ENCODE results near the gene GAR1. TPM values are rescaled to one million over a fixed set of nuclear protein-coding genes. Genes with fewer than 3 reads are reported as not detected.
"Not testable (repeated sequence)": the region's sequence is repeated elsewhere in the genome, so short reads cannot be mapped to it uniquely, and the experiment has no call there.

Gene GAR1
- total RNA-seq, 1 donor = 1.6 TPM

GRCh38 chr4:109836985-109837384 is 21.4 kb downstream of the GAR1 start:
- DNase-seq (ENCODE audit: low read depth in 2 of 3, low spot score in 2 of 3) = no peak

- DNase-seq (ENCODE audit: low read depth in 2 of 3, low spot score in 2 of 3) = no peak
Observed at GRCh38 chr4:109846395-109847098, 31.0 kb downstream of the GAR1 start.

- DNase-seq (ENCODE audit: low read depth in 2 of 3, low spot score in 2 of 3) = no peak
Observed at GRCh38 chr4:109847896-109848442, 32.4 kb downstream of the GAR1 start, which contains the start of gene LRIT3. Gene LRIT3, plus strand, starts transcription at chr4:109848107. Its CDS starts 95 bp downstream, at chr4:109848202.

GRCh38 chr4:109848501-109848900 is 32.9 kb downstream of the GAR1 start:
- DNase-seq (ENCODE audit: low read depth in 2 of 3, low spot score in 2 of 3) = no peak

- DNase-seq (ENCODE audit: low read depth in 2 of 3, low spot score in 2 of 3) = no peak
Observed at GRCh38 chr4:109850601-109851000, 35.0 kb downstream of the GAR1 start.

- DNase-seq (ENCODE audit: low read depth in 2 of 3, low spot score in 2 of 3) = not testable (repeated sequence)
Observed at GRCh38 chr4:109859426-109860300, 44.1 kb downstream of the GAR1 start.

- DNase-seq (ENCODE audit: low read depth in 2 of 3, low spot score in 2 of 3) = no peak
Observed at GRCh38 chr4:109861271-109861670, 45.7 kb downstream of the GAR1 start.

- no peak for DNase-seq (ENCODE audit: low read depth in 2 of 3, low spot score in 2 of 3)
Observed at GRCh38 chr4:109861916-109862511, 46.5 kb downstream of the GAR1 start.

GRCh38 chr4:109864134-109864533 is 48.6 kb downstream of the GAR1 start:
- DNase-seq (ENCODE audit: low read depth in 2 of 3, low spot score in 2 of 3) = no peak

- DNase-seq (ENCODE audit: low read depth in 2 of 3, low spot score in 2 of 3) = no peak
Observed at GRCh38 chr4:109870061-109870460, 54.5 kb downstream of the GAR1 start.

GRCh38 chr4:109872065-109872464 is 56.5 kb downstream of the GAR1 start:
- DNase-seq (ENCODE audit: low read depth in 2 of 3, low spot score in 2 of 3) = no peak

GRCh38 chr4:109872950-109873656 is 57.5 kb downstream of the GAR1 start:
- no peak for DNase-seq (ENCODE audit: low read depth in 2 of 3, low spot score in 2 of 3)

- DNase-seq (ENCODE audit: low read depth in 2 of 3, low spot score in 2 of 3) = no peak
Observed at GRCh38 chr4:109873791-109874514, 58.4 kb downstream of the GAR1 start.

Other genes starting within 250 kb of the GAR1 start
- 56.0 TPM for gene CASP6, start 112.3 kb upstream of the GAR1 start, total RNA-seq
- 9.2 TPM for gene PLA2G12A, start 85.7 kb upstream of the GAR1 start, total RNA-seq
- 1.6 TPM for gene CFI, start 13.8 kb upstream of the GAR1 start, total RNA-seq
- gene RRH, start 12.2 kb downstream of the GAR1 start, total RNA-seq = not detected
- gene LRIT3, start 32.3 kb downstream of the GAR1 start, total RNA-seq = under 0.01 TPM
- gene EGF, start 97.1 kb downstream of the GAR1 start, total RNA-seq = 1.1 TPM